ENCODE results near the gene MAML3.

The MAML3 gene

DNA sequence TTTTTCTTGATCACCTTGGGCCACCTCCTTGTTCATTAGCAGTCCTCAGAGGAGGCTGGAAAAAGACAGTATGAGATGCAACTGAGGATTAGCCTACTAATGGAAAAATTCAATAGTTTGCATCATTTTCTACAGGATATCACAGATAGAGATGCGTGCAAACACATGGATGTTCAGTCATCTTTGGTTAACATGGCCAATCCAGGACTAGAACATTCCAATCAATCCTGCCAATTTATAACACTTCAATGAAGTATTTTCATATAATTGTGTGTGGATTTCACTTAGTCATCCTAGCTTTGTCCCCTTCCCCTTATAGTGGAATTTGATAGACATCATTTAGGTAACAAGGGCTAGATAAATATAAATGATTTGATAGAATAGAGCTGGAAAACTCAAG is 42.7 kb downstream of the MAML3 start:
- Histone ChIP-seq H3K27me3 (ENCODE audit: control insufficient read depth, insufficient read depth, low read length) (no peaks in the 10 kb centered on the region), H2AFZ (no peak overlapping the region), H3K4me1 (no peaks in the 10 kb centered on the region), H3K4me2 (ENCODE audit: low read length) (no peak overlapping the region), H3K79me2 (no peaks in the 10 kb centered on the region), H3K9me3 (ENCODE audit: control insufficient read depth, low read length) (no peaks in the 10 kb centered on the region), H3K27ac (no peak overlapping the region), H3K36me3 (ENCODE audit: control insufficient read depth, insufficient read depth, low read length) (no peaks in the 10 kb centered on the region), H3K9ac (no peak overlapping the region), H3K4me3 (ENCODE audit: low read depth, low read length) (no peak overlapping the region)
- TF ChIP-seq, protein P1, sequence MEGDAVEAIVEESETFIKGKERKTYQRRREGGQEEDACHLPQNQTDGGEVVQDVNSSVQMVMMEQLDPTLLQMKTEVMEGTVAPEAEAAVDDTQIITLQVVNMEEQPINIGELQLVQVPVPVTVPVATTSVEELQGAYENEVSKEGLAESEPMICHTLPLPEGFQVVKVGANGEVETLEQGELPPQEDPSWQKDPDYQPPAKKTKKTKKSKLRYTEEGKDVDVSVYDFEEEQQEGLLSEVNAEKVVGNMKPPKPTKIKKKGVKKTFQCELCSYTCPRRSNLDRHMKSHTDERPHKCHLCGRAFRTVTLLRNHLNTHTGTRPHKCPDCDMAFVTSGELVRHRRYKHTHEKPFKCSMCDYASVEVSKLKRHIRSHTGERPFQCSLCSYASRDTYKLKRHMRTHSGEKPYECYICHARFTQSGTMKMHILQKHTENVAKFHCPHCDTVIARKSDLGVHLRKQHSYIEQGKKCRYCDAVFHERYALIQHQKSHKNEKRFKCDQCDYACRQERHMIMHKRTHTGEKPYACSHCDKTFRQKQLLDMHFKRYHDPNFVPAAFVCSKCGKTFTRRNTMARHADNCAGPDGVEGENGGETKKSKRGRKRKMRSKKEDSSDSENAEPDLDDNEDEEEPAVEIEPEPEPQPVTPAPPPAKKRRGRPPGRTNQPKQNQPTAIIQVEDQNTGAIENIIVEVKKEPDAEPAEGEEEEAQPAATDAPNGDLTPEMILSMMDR (IDR thresholded peaks at IDR 0.05): no peak

- Histone ChIP-seq H3K27me3 (ENCODE audit: control insufficient read depth, insufficient read depth, low read length) (no peaks in the 10 kb centered on the region), H3K36me3 (ENCODE audit: control insufficient read depth, insufficient read depth, low read length) (no peaks in the 10 kb centered on the region), H3K27ac (no peak overlapping the region), H3K79me2 (no peaks in the 10 kb centered on the region), H3K9me3 (ENCODE audit: control insufficient read depth, low read length) (no peaks in the 10 kb centered on the region), H3K4me1 (no peaks in the 10 kb centered on the region), H3K4me3 (ENCODE audit: low read depth, low read length) (no peak overlapping the region), H3K9ac (no peak overlapping the region), H2AFZ (no peak overlapping the region), H3K4me2 (ENCODE audit: low read length) (no peak overlapping the region)
- TF ChIP-seq, protein P1 (IDR thresholded peaks at IDR 0.05): no peak
Measured at GRCh38 chr4:140110542-140111215, 43.3 kb downstream of the MAML3 start.

DNA sequence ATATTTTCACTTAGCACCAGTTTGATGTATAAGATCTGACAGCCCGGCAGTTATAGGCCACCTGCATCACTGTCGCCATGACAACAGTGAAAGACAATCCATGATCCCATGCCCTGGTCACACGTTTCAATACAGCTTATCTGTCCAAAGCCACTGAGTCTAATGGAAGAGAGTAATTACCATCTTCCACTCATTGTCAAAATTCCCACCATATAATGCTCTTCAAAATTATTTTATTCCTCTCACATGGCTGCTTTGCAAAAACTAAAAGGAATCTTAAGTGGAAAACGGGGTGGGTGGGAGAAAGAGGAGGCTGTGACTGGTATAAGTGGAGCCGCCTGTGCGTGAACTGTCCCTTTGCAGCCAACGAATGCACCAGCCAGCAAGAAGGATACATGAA is 44.2 kb downstream of the MAML3 start:
- no peak overlapping the region for H3K4me3 ChIP-seq (ENCODE audit: low read depth, low read length)
- H3K36me3 ChIP-seq (ENCODE audit: control insufficient read depth, insufficient read depth, low read length): no peaks in the 10 kb centered on the region
- no peaks in the 10 kb centered on the region for H3K27me3 ChIP-seq (ENCODE audit: control insufficient read depth, insufficient read depth, low read length)
- H3K9ac ChIP-seq: no peak overlapping the region
- H3K27ac ChIP-seq: no peak overlapping the region
- no peak overlapping the region for H2AFZ ChIP-seq
- H3K79me2 ChIP-seq: no peaks in the 10 kb centered on the region
- H3K9me3 ChIP-seq (ENCODE audit: control insufficient read depth, low read length): no peaks in the 10 kb centered on the region
- no peak overlapping the region for H3K4me2 ChIP-seq (ENCODE audit: low read length)
- H3K4me1 ChIP-seq: no peaks in the 10 kb centered on the region
- TF ChIP-seq, protein P1 (IDR thresholded peaks at IDR 0.05): no peak

DNA sequence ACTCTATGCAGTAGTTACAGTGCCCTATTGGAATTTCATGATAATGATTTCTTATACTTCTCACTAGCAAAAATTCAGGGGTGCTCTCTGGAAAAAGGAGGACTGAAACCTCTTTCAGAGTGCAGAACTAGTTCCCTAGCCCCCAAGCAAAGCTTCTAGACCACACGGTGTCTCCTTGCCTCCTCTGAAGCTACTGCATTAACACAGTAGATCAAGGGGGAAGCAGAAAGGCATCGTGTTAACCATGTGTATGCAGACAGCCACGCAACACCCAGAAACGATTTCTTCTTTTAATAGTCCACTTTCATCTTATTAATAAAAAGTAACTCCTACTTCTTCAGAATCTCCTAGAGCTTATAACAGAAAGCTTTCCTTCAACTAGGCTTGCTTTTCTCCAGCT is 44.7 kb downstream of the MAML3 start:
- no peaks in the 10 kb centered on the region for H3K27me3 ChIP-seq (ENCODE audit: control insufficient read depth, insufficient read depth, low read length)
- no peaks in the 10 kb centered on the region for H3K36me3 ChIP-seq (ENCODE audit: control insufficient read depth, insufficient read depth, low read length)
- no peak overlapping the region for H3K4me3 ChIP-seq (ENCODE audit: low read depth, low read length)
- TF ChIP-seq, protein P1 (IDR thresholded peaks at IDR 0.05): no peak
- no peaks in the 10 kb centered on the region for H3K9me3 ChIP-seq (ENCODE audit: control insufficient read depth, low read length)
- H3K27ac ChIP-seq: no peak overlapping the region
- no peaks in the 10 kb centered on the region for H3K4me1 ChIP-seq
- H3K4me2 ChIP-seq (ENCODE audit: low read length): no peak overlapping the region
- H2AFZ ChIP-seq: no peak overlapping the region
- H3K79me2 ChIP-seq: no peaks in the 10 kb centered on the region
- H3K9ac ChIP-seq: no peak overlapping the region

GRCh38 chr4:140108713-140109230 is 45.2 kb downstream of the MAML3 start:
- H3K9ac ChIP-seq: no peak overlapping the region
- H3K4me1 ChIP-seq: no peaks in the 10 kb centered on the region
- no peak overlapping the region for H3K4me3 ChIP-seq (ENCODE audit: low read depth, low read length)

More at GRCh38 chr4:140108713-140109230, 45.2 kb downstream of the MAML3 start:
- no peaks in the 10 kb centered on the region for H3K79me2 ChIP-seq
- no peak overlapping the region for H3K27ac ChIP-seq
- TF ChIP-seq, protein P1 (IDR thresholded peaks at IDR 0.05): no peak
- H3K9me3 ChIP-seq (ENCODE audit: control insufficient read depth, low read length): no peaks in the 10 kb centered on the region
- no peaks in the 10 kb centered on the region for H3K27me3 ChIP-seq (ENCODE audit: control insufficient read depth, insufficient read depth, low read length)
- no peaks in the 10 kb centered on the region for H3K36me3 ChIP-seq (ENCODE audit: control insufficient read depth, insufficient read depth, low read length)
- H2AFZ ChIP-seq: no peak overlapping the region
- no peak overlapping the region for H3K4me2 ChIP-seq (ENCODE audit: low read length)
